ENCODE data around the gene PCDHA12. TPM values are rescaled to one million over a fixed set of nuclear protein-coding genes. Genes with fewer than 3 reads are reported as not detected.

Gene PCDHA12
- total RNA-seq, 4 donors from 2014 or later: 0.27 to 1.1 (median 0.83) TPM; not detected in 1

DNA sequence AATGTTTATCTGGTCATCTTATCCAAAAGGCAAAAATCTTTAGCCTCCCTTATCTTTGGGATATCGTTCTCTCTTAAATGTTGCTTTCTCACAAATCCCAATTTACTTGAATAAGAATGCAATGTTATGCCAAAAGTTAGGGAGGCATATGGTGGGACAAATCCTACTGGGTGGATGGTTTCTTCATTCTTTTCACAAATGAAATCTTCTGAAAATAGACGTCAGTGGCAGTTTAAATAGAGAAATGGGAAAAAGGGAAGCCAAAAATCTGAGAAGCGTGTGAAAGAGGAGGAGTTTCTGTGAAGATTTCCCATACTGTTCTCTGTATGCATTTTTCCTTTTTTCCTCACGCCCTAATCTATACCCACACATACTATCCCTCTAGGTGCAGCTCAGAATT, 48.5 kb downstream of the PCDHA12 start:
- DNase-seq: no peak
- TF ChIP-seq, protein P1, sequence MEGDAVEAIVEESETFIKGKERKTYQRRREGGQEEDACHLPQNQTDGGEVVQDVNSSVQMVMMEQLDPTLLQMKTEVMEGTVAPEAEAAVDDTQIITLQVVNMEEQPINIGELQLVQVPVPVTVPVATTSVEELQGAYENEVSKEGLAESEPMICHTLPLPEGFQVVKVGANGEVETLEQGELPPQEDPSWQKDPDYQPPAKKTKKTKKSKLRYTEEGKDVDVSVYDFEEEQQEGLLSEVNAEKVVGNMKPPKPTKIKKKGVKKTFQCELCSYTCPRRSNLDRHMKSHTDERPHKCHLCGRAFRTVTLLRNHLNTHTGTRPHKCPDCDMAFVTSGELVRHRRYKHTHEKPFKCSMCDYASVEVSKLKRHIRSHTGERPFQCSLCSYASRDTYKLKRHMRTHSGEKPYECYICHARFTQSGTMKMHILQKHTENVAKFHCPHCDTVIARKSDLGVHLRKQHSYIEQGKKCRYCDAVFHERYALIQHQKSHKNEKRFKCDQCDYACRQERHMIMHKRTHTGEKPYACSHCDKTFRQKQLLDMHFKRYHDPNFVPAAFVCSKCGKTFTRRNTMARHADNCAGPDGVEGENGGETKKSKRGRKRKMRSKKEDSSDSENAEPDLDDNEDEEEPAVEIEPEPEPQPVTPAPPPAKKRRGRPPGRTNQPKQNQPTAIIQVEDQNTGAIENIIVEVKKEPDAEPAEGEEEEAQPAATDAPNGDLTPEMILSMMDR (IDR thresholded peaks at IDR 0.05): no peak
- no peak for TF ChIP-seq POLR2A (IDR thresholded peaks at IDR 0.05)
- Histone ChIP-seq H3K4me3 (no peak overlapping the region), H3K27me3 (no peaks in the 10 kb centered on the region), H3K4me1 (peaks cover 0 to 9% (median 0%) of the 10 kb centered on the region in 4 donors), H3K36me3 (no peaks in the 10 kb centered on the region), H3K27ac (no peak overlapping the region), H3K9me3 (peaks cover 0 to 4% (median 0%) of the 10 kb centered on the region in 4 donors)

DNA sequence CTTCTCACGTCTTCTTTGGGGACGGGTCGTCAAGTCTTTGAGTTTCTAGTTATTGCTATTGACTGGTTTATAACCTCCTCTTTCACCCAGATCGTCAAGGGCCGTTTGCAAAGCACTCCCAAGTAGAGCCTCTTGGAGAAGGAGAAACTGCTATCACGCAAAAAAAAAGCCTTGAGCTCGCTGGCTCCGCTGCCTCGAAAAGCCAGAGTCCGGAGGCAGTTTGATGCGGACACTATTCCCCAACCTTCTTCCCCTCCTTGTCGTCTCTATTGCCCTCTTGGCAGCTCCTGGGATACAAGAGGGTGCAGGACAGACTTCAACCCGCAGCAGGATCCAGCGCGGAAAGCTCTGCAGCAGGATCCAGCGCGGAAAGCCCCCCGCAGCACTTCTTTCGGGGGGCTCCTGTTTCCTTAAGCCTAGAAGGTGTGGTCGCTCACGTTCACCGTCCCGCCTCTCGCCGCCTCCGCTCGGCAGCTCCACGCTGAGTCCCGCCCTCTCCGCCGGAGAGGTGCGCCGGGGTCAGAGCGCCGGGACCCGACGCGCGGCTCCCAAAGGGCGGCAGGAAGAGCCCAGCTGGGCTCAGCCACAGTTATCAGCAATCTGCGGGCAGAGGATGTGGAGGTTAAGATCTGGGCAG, 50.8 kb downstream of the PCDHA12 start, which contains the start of gene PCDHAC1:
TSS of gene PCDHAC1 (plus strand) at position 494 of the 637 bp plus-strand sequence. CDS start 594 bp downstream, outside the sequence.
- H3K4me3 ChIP-seq: peak within 1 kb of the TSS; percentile 29 to 50 (median 37)
- H3K27ac ChIP-seq: peak within 1 kb of the TSS in 2 of 4 donors; percentile 9
- no peaks in the 10 kb centered on the region for H3K36me3 ChIP-seq
- TF ChIP-seq POLR2A (IDR thresholded peaks at IDR 0.05): no peak
- TF ChIP-seq, protein P1 (IDR thresholded peaks at IDR 0.05): no peak
- peaks cover 0 to 4% (median 0%) of the 10 kb centered on the region in 4 donors for H3K9me3 ChIP-seq
- no peak for DNase-seq
- H3K4me1 ChIP-seq: peaks cover 0 to 9% (median 0%) of the 10 kb centered on the region in 4 donors
- H3K27me3 ChIP-seq: no peaks in the 10 kb centered on the region

DNA sequence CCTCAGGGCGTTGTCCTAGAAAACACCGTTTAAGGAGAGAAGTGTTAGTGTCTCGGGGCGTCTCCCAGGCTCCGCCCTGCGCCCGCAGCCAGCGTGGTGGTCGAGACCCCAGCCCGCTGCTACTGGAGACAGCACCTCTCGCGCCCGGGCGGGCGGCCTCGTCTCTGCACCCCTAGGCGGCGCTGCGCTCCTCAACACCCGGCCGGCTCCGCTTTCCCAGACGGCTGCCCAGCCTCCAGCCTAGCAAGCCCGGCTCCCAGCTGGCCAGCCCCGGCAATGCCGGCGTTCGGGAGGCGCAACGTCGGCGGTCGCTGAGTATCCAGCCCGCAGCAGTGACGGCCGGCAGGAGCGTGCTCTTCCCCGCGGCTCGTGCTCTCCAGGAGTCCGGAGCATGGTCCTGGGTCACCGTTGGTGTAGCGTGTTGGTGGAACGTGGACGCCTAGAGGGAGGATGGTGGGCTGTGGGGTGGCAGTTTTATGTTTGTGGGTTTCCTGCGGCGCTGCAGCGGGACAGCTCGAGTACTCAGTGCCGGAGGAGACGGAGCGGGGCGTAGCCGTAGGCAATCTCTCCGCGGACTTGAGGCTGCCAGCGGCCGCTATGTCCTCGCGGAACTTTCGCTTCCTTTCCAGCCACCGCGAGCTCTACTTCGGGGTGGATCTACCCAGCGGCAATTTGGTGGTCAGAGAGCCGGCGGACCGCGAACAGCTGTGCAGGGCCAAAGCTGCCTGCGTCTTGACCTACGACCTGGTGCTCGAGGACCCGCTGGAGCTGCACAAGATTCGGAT, 51.5 kb downstream of the PCDHA12 start:
- Histone ChIP-seq H3K27ac (peak overlapping the region in 2 of 4 donors; percentile 9), H3K27me3 (no peaks in the 10 kb centered on the region), H3K36me3 (no peaks in the 10 kb centered on the region), H3K4me1 (peaks cover 0 to 9% (median 0%) of the 10 kb centered on the region in 4 donors), H3K9me3 (peaks cover 0 to 4% (median 0%) of the 10 kb centered on the region in 4 donors), H3K4me3 (peak overlapping the region; percentile 29 to 50 (median 37))
- TF ChIP-seq, protein P1 (IDR thresholded peaks at IDR 0.05): peak in 4 of 6 experiments; percentile 5 to 42 (median 31)
- TF ChIP-seq POLR2A (IDR thresholded peaks at IDR 0.05): no peak
- peak; percentile 18 to 70 (median 64) for DNase-seq

DNA sequence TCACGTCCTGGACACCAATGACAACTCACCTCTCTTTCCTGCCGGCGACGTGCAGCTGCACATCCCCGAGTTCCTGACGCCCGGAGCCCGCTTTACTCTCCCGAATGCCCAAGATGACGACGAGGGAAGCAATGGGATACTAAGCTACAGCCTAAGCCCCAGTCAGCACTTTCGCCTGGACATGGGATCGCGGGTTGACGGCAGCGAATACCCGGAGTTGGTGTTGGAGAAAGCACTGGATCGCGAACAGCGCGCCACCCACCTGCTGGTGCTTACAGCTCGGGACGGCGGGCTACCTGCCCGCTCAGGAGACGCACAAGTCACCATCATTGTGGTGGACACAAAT, 52.1 kb downstream of the PCDHA12 start:
- no peak for TF ChIP-seq POLR2A (IDR thresholded peaks at IDR 0.05)
- TF ChIP-seq, protein P1 (IDR thresholded peaks at IDR 0.05): no peak
- H3K36me3 ChIP-seq: no peaks in the 10 kb centered on the region
- DNase-seq: no peak
- no peaks in the 10 kb centered on the region for H3K27me3 ChIP-seq
- peaks cover 0 to 9% (median 0%) of the 10 kb centered on the region in 4 donors for H3K4me1 ChIP-seq
- H3K4me3 ChIP-seq: peak overlapping the region; percentile 29 to 50 (median 37)
- H3K27ac ChIP-seq: peak overlapping the region in 1 of 4 donors; percentile 9
- peaks cover 0 to 4% (median 0%) of the 10 kb centered on the region in 4 donors for H3K9me3 ChIP-seq

Other genes starting within 250 kb of the PCDHA12 start
- 10 to 100 TPM in 2 of 4 donors, 1 to 10 TPM in 2; 3.3 to 16.0 (median 7.4) TPM for gene CD14, start 242.1 kb upstream of the PCDHA12 start, total RNA-seq
- 10 to 100 TPM; 21.9 to 90.9 (median 42.2) TPM for gene TMCO6, start 235.9 kb upstream of the PCDHA12 start, total RNA-seq
- 10 to 100 TPM; 51.2 to 90.2 (median 69.6) TPM for gene NDUFA2, start 227.7 kb upstream of the PCDHA12 start, total RNA-seq
- gene IK, start 227.5 kb upstream of the PCDHA12 start, total RNA-seq: 100 to 1,000 TPM in 1 of 4 donors, 10 to 100 TPM in 3; 40.5 to 167 (median 82.8) TPM
- 10 to 100 TPM; 31.3 to 66.8 (median 39.7) TPM for gene WDR55, start 210.4 kb upstream of the PCDHA12 start, total RNA-seq
- gene DND1, start 201.7 kb upstream of the PCDHA12 start, total RNA-seq: 1 to 10 TPM in 3 of 4 donors, not detected in 1; 3.7 to 5.0 (median 3.8) TPM
- 10 to 100 TPM; 24.3 to 55.3 (median 46.1) TPM for gene HARS1, start 183.9 kb upstream of the PCDHA12 start, total RNA-seq
- gene HARS2, start 183.9 kb upstream of the PCDHA12 start, total RNA-seq: 10 to 100 TPM; 21.5 to 49.6 (median 42.4) TPM
- gene ZMAT2, start 174.9 kb upstream of the PCDHA12 start, total RNA-seq: 10 to 100 TPM; 17.3 to 21.7 (median 21.1) TPM
- not detected for gene PCDHA1, start 89.2 kb upstream of the PCDHA12 start, total RNA-seq
- gene PCDHA2, start 80.5 kb upstream of the PCDHA12 start, total RNA-seq: not detected
- under 1 TPM in 1 of 4 donors, not detected in 3; 0.27 TPM for gene PCDHA3, start 74.3 kb upstream of the PCDHA12 start, total RNA-seq
- gene PCDHA4, start 68.2 kb upstream of the PCDHA12 start, total RNA-seq: 1 to 10 TPM in 1 of 4 donors, under 1 TPM in 1, not detected in 2; 0.54 to 2.6 TPM
- under 1 TPM in 3 of 4 donors, not detected in 1; 0.27 to 0.88 (median 0.38) TPM for gene PCDHA5, start 53.7 kb upstream of the PCDHA12 start, total RNA-seq
- gene PCDHA6, start 47.3 kb upstream of the PCDHA12 start, total RNA-seq: under 1 TPM in 3 of 4 donors, not detected in 1; 0.35 to 0.57 (median 0.54) TPM
- gene PCDHA7, start 41.0 kb upstream of the PCDHA12 start, total RNA-seq: 1 to 10 TPM in 2 of 4 donors, under 1 TPM in 1, not detected in 1; 0.27 to 1.7 (median 1.2) TPM
- 1 to 10 TPM in 1 of 4 donors, not detected in 3; 5.0 TPM for gene PCDHA8, start 34.1 kb upstream of the PCDHA12 start, total RNA-seq
- under 1 TPM in 1 of 4 donors, not detected in 3; 0.83 TPM for gene PCDHA9, start 26.9 kb upstream of the PCDHA12 start, total RNA-seq
- 1 to 10 TPM in 1 of 4 donors, under 1 TPM in 3; 0.38 to 5.8 (median 0.46) TPM for gene PCDHA10, start 19.4 kb upstream of the PCDHA12 start, total RNA-seq
- gene PCDHA11, start 6.4 kb upstream of the PCDHA12 start, total RNA-seq: 1 to 10 TPM in 1 of 4 donors, under 1 TPM in 3; 0.27 to 5.8 (median 0.40) TPM
- gene PCDHA13, start 6.8 kb downstream of the PCDHA12 start, total RNA-seq: 1 to 10 TPM in 1 of 4 donors, under 1 TPM in 1, not detected in 2; 0.27 to 3.3 TPM
- 1 to 10 TPM in 1 of 4 donors, under 1 TPM in 1, not detected in 2; 0.54 to 2.5 TPM for gene PCDHAC1, start 51.0 kb downstream of the PCDHA12 start, total RNA-seq
- 1 to 10 TPM in 1 of 4 donors, under 1 TPM in 3; 0.18 to 1.7 (median 0.43) TPM for gene PCDHAC2, start 91.2 kb downstream of the PCDHA12 start, total RNA-seq
- not detected for gene PCDHB1, start 176.1 kb downstream of the PCDHA12 start, total RNA-seq
- gene PCDHB2, start 219.3 kb downstream of the PCDHA12 start, total RNA-seq: 1 to 10 TPM in 1 of 4 donors, under 1 TPM in 3; 0.35 to 1.3 (median 0.65) TPM
- gene PCDHB3, start 225.2 kb downstream of the PCDHA12 start, total RNA-seq: 1 to 10 TPM in 2 of 4 donors, under 1 TPM in 1, not detected in 1; 0.70 to 4.1 (median 1.1) TPM
- gene PCDHB4, start 246.5 kb downstream of the PCDHA12 start, total RNA-seq: 1 to 10 TPM in 2 of 4 donors, under 1 TPM in 1, not detected in 1; 0.80 to 6.6 (median 1.2) TPM